GM12874 (cell line): ENCODE measurements around the gene APBB1IP.

Experiments used
- CTCF ChIP-seq: IDR thresholded peaks from 2 replicates; pipeline ENCODE4 v1.5.1; 2011; ENCODE audit warnings: low read depth, mild to moderate bottlenecking, control low read depth, low read length, moderate library complexity; ENCODE audit not compliant: insufficient read depth

APBB1IP gene

GRCh38 chr10:26557641-26558014, 119.5 kb downstream of the APBB1IP start:
- TF ChIP-seq CTCF: no peak

- TF ChIP-seq CTCF: no peak
These were observed 128.6 kb downstream of the APBB1IP start for GRCh38 chr10:26566525-26567350.

- TF ChIP-seq CTCF: no peak
These were observed 129.2 kb downstream of the APBB1IP start for GRCh38 chr10:26567351-26567721.

GRCh38 chr10:26571655-26572054, 133.5 kb downstream of the APBB1IP start:
- no peak for TF ChIP-seq CTCF

- no peak for TF ChIP-seq CTCF
These were observed 135.5 kb downstream of the APBB1IP start for GRCh38 chr10:26573674-26574073.

GRCh38 chr10:26574783-26575182, 136.6 kb downstream of the APBB1IP start:
- no peak for TF ChIP-seq CTCF

- no peak for TF ChIP-seq CTCF
These were observed 141.3 kb downstream of the APBB1IP start for GRCh38 chr10:26579256-26580063.
